Esophagus squamous epithelium (tissue), 5 donors: ENCODE measurements around the gene RAB40C. TPM values are rescaled to one million over a fixed set of nuclear protein-coding genes. Genes with fewer than 3 reads are reported as not detected.

Experiments used
- DNase-seq: peaks from one replicate; lab custom pipeline; 2025; lab: John Stamatoyannopoulos, UW
- H3K27ac ChIP-seq, 4 donors: fragments of 200-600 bp; sonication (generic); one replicate each; pipeline ENCODE4 v1.5.1; 2016 to 2019; ENCODE audit warnings: mild to moderate bottlenecking in 1 of 4
- H3K27me3 ChIP-seq, 4 donors: fragments of 200-600 bp; sonication (generic); 1 replicate in 3 of 4; 2 replicates in 1 of 4; pipeline versions ENCODE4 v1.5.1 to v1.6.0; 2017 to 2021; ENCODE audit warnings: antibody characterized with exemption in 1 of 4
- H3K36me3 ChIP-seq, 3 donors: fragments of 200-600 bp; sonication (generic); one replicate each; pipeline ENCODE4 v1.5.1; 2016 to 2019
- H3K4me1 ChIP-seq, 3 donors: fragments of 200-600 bp; sonication (generic); one replicate each; pipeline ENCODE4 v1.5.1; 2017 to 2019
- H3K4me3 ChIP-seq, 4 donors: fragments of 200-600 bp; sonication (generic); 1 replicate in 3 of 4; 2 replicates in 1 of 4; pipeline ENCODE4 v1.5.1; 2016 to 2019; ENCODE audit warnings: mild to moderate bottlenecking in 2 of 4, moderate library complexity in 1 of 4
- H3K9me3 ChIP-seq, 3 donors: fragments of 200-600 bp; sonication (generic); one replicate each; pipeline ENCODE4 v1.5.1; 2016 to 2019
- CTCF ChIP-seq, 6 experiments: fragments of 450-650 bp in 4 of 6; fragments of 200-600 bp in 2 of 6; sonication (generic) in 2 of 6; IDR thresholded peaks; one replicate each; pipeline ENCODE4 v1.5.1; 2016 to 2019; ENCODE audit warnings: antibody characterized with exemption in 6 of 6, mild to moderate bottlenecking in 4 of 6, moderate library complexity in 4 of 6
- POLR2A ChIP-seq, 4 donors: fragments of 450-650 bp; IDR thresholded peaks; one replicate each; pipeline ENCODE4 v1.6.1; 2017; ENCODE audit warnings: antibody characterized with exemption in 4 of 4, mild to moderate bottlenecking in 4 of 4, moderate library complexity in 3 of 4
- WGBS, 2 donors: methylation state at CpG; one replicate each; pipeline ENCODE4 v1.1.5; 2018; 5-methylcytosine and 5-hydroxymethylcytosine counted together
- intact Hi-C: fragments of 100-400 bp; cut with DNase I; formaldehyde crosslinking; loops from one replicate; pipeline ENCODE4 v1.15.0; 2022
- total RNA-seq, 4 donors: library from RNA; depleted of rRNA; stranded (reverse); fragments of >200 nt; gene quantifications; one replicate each; pipeline ENCODE4 v1.1.0, GENCODE V29; 2016
- donor health status: DM: yes; HTN: yes; CAD: no.

Gene RAB40C
- total RNA-seq, 4 donors from 2014 or later = 14.2 to 31.4 (median 20.3) TPM

- Histone ChIP-seq H3K9me3 (no peaks in the 10 kb centered on the region), H3K27me3 (no peaks in the 10 kb centered on the region), H3K4me1 (peaks cover 62 to 83% (median 67%) of the 10 kb centered on the region in 3 donors), H3K27ac (peak overlapping the region; percentile 76 to 95 (median 88)), H3K4me3 (peak overlapping the region in 3 of 4 donors; percentile 71 to 92 (median 80)), H3K36me3 (peaks cover 0 to 9% (median 0%) of the 10 kb centered on the region in 3 donors)
- intact Hi-C loops = no loop called here
- no peak for DNase-seq
- 45 to 61% methylated on average over 4 to 10 of the region's 15 CpGs for WGBS, 2 donors
- TF ChIP-seq POLR2A (IDR thresholded peaks at IDR 0.05) = no peak
- no peak for TF ChIP-seq CTCF (IDR thresholded peaks at IDR 0.05)
Measured at GRCh38 chr16:591892-592517, 2.1 kb downstream of the RAB40C start.

GRCh38 chr16:592518-593306 is 2.8 kb downstream of the RAB40C start:
- DNase-seq = no peak
- peak overlapping the region; percentile 76 to 95 (median 88) for H3K27ac ChIP-seq
- H3K27me3 ChIP-seq = no peaks in the 10 kb centered on the region
- H3K4me1 ChIP-seq = peaks cover 55 to 76% (median 60%) of the 10 kb centered on the region in 3 donors
- H3K9me3 ChIP-seq = no peaks in the 10 kb centered on the region
- 42 to 44% methylated on average over 18 to 20 of the region's 24 CpGs for WGBS, 2 donors
- H3K36me3 ChIP-seq = peaks cover 0 to 16% (median 0%) of the 10 kb centered on the region in 3 donors
- intact Hi-C loops = no loop called here
- peak overlapping the region in 3 of 4 donors; percentile 71 to 92 (median 80) for H3K4me3 ChIP-seq
- TF ChIP-seq CTCF (IDR thresholded peaks at IDR 0.05) (peak in 5 of 6 experiments; percentile 11 to 74 (median 39)), POLR2A (IDR thresholded peaks at IDR 0.05) (no peak)

GRCh38 chr16:593406-593805 is 3.5 kb downstream of the RAB40C start:
- peaks cover 0 to 16% (median 0%) of the 10 kb centered on the region in 3 donors for H3K36me3 ChIP-seq
- peak overlapping the region in 3 of 4 donors; percentile 71 to 92 (median 80) for H3K4me3 ChIP-seq
- WGBS, 2 donors = 35 to 53% methylated on average over 6 to 8 of the region's 9 CpGs
- H3K9me3 ChIP-seq = no peaks in the 10 kb centered on the region
- TF ChIP-seq POLR2A (IDR thresholded peaks at IDR 0.05) (no peak), CTCF (IDR thresholded peaks at IDR 0.05) (peak in 1 of 6 experiments; percentile 10)
- no peaks in the 10 kb centered on the region for H3K27me3 ChIP-seq
- intact Hi-C loops = no loop called here
- no peak for DNase-seq
- peak overlapping the region; percentile 76 to 95 (median 88) for H3K27ac ChIP-seq
- peaks cover 48 to 69% (median 53%) of the 10 kb centered on the region in 3 donors for H3K4me1 ChIP-seq

GRCh38 chr16:593807-594206 is 3.9 kb downstream of the RAB40C start:
- peaks cover 47 to 66% (median 52%) of the 10 kb centered on the region in 3 donors for H3K4me1 ChIP-seq
- no peak for DNase-seq

More at GRCh38 chr16:593807-594206, 3.9 kb downstream of the RAB40C start:
- H3K27me3 ChIP-seq = no peaks in the 10 kb centered on the region
- intact Hi-C loops = no loop called here
- H3K4me3 ChIP-seq = peak overlapping the region in 2 of 4 donors; percentile 15 to 92
- H3K9me3 ChIP-seq = no peaks in the 10 kb centered on the region
- H3K36me3 ChIP-seq = peaks cover 0 to 20% (median 0%) of the 10 kb centered on the region in 3 donors
- TF ChIP-seq CTCF (IDR thresholded peaks at IDR 0.05) (peak in 1 of 6 experiments; percentile 35), POLR2A (IDR thresholded peaks at IDR 0.05) (no peak)
- peak overlapping the region; percentile 69 to 95 (median 79) for H3K27ac ChIP-seq
- 50 to 61% methylated on average over 2 to 12 of the region's 16 CpGs for WGBS, 2 donors
